ENCODE data around the gene SSR2.
A peak's percentile ranks its signal among the peaks of the same experiment; 100 is the strongest.

Gene SSR2

GRCh38 chr1:155989242-155990004, 31.3 kb downstream of the SSR2 start (continued):
- TF ChIP-seq ZNF514 (tag by site-specific recombination; IDR thresholded peaks at IDR 0.05) (no peak), ZNF529 (tag by site-specific recombination; IDR thresholded peaks at IDR 0.05; ENCODE audit: insufficient replicate concordance) (no peak), ZNF146 (tag by site-specific recombination; IDR thresholded peaks at IDR 0.05) (no peak), KLF7 (tag by site-specific recombination; IDR thresholded peaks at IDR 0.05; ENCODE audit: borderline replicate concordance) (no peak), ZNF335 (tag by site-specific recombination; conservative IDR thresholded peaks at IDR 0.05) (peak; percentile 55), OVOL3 (tag by site-specific recombination; IDR thresholded peaks at IDR 0.05) (no peak), ZBTB8A (tag by site-specific recombination; IDR thresholded peaks at IDR 0.05) (0 out of 2 replicates have a peak, but pooled peaks have one; percentile 24), ZNF24 (tag by site-specific recombination; IDR thresholded peaks at IDR 0.05) (no peak), ZNF747 (tag by site-specific recombination; IDR thresholded peaks at IDR 0.05) (no peak), ZNF155 (tag by site-specific recombination; IDR thresholded peaks at IDR 0.05) (no peak), ZNF501 (tag by site-specific recombination; IDR thresholded peaks at IDR 0.05) (peak; percentile 69; the same call in 1 of the 2 replicates), ZFP69B (tag by site-specific recombination; IDR thresholded peaks at IDR 0.05) (no peak), ZNF311 (tag by site-specific recombination; IDR thresholded peaks at IDR 0.05; ENCODE audit: borderline replicate concordance) (no peak), ZNF449 (tag by site-specific recombination; IDR thresholded peaks at IDR 0.05) (peak; percentile 83), ZBTB21 (tag by site-specific recombination; IDR thresholded peaks at IDR 0.05) (no peak), BCL11A (tag by site-specific recombination; IDR thresholded peaks at IDR 0.05; ENCODE audit: low read depth) (no peak), ZNF843 (tag by site-specific recombination; IDR thresholded peaks at IDR 0.05) (no peak), ZNF157 (tag by site-specific recombination; IDR thresholded peaks at IDR 0.05) (no peak), CTCF (tag by site-specific recombination; IDR thresholded peaks at IDR 0.05) (peak; percentile 97), ZNF560 (tag by site-specific recombination; IDR thresholded peaks at IDR 0.05; ENCODE audit: borderline replicate concordance) (no peak), ZNF518A (tag by site-specific recombination; conservative IDR thresholded peaks at IDR 0.05; ENCODE audit: low read depth) (no peak), MEIS1 (CRISPR knock-in tag; IDR thresholded peaks at IDR 0.05; ENCODE audit: borderline replicate concordance) (no peak), PBX3 (CRISPR knock-in tag; IDR thresholded peaks at IDR 0.05) (0 out of 2 replicates have a peak, but pooled peaks have one; percentile 41), ZNF768 (tag by site-specific recombination; IDR thresholded peaks at IDR 0.05) (no peak), ZNF121 (tag by site-specific recombination; IDR thresholded peaks at IDR 0.05) (no peak), TCF7L2 (IDR thresholded peaks at IDR 0.05; ENCODE audit: borderline replicate concordance, low read depth, low read length) (no peak), ZNF654 (tag by site-specific recombination; IDR thresholded peaks at IDR 0.05; ENCODE audit: low read depth) (peak; percentile 94)
- TF ChIP-seq, protein P1, sequence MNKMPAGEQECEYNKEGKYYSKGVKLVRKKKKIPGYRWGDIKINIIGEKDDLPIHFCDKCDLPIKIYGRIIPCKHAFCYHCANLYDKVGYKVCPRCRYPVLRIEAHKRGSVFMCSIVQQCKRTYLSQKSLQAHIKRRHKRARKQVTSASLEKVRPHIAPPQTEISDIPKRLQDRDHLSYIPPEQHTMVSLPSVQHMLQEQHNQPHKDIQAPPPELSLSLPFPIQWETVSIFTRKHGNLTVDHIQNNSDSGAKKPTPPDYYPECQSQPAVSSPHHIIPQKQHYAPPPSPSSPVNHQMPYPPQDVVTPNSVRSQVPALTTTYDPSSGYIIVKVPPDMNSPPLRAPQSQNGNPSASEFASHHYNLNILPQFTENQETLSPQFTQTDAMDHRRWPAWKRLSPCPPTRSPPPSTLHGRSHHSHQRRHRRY (tag by site-specific recombination; IDR thresholded peaks at IDR 0.05) = no peak
- TF ChIP-seq, protein P2, sequence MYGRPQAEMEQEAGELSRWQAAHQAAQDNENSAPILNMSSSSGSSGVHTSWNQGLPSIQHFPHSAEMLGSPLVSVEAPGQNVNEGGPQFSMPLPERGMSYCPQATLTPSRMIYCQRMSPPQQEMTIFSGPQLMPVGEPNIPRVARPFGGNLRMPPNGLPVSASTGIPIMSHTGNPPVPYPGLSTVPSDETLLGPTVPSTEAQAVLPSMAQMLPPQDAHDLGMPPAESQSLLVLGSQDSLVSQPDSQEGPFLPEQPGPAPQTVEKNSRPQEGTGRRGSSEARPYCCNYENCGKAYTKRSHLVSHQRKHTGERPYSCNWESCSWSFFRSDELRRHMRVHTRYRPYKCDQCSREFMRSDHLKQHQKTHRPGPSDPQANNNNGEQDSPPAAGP (tag by site-specific recombination; IDR thresholded peaks at IDR 0.05) = no peak

Data from HEK293 (cell line).